ENCODE measurements around the gene PDCD7. TPM values are rescaled to one million over a fixed set of nuclear protein-coding genes. Genes with fewer than 3 reads are reported as not detected.
"Not testable (repeated sequence)": the region's sequence is repeated elsewhere in the genome, so short reads cannot be mapped to it uniquely, and the experiment has no call there.

The PDCD7 gene
- total RNA-seq, 1 donor from 2014 or later, result 10.3 TPM

GRCh38 chr15:65095747-65096104, 37.9 kb downstream of the PDCD7 start:
- Histone ChIP-seq H3K27me3 (ENCODE audit: control insufficient read depth, insufficient read depth, low read length) (no peaks in the 10 kb centered on the region), H3K36me3 (ENCODE audit: control insufficient read depth, insufficient read depth, low read length) (peaks cover 13% of the 10 kb centered on the region), H3K4me3 (ENCODE audit: low read depth, low read length) (no peak overlapping the region)
- no peak for FAIRE-seq
- TF ChIP-seq, protein P1, sequence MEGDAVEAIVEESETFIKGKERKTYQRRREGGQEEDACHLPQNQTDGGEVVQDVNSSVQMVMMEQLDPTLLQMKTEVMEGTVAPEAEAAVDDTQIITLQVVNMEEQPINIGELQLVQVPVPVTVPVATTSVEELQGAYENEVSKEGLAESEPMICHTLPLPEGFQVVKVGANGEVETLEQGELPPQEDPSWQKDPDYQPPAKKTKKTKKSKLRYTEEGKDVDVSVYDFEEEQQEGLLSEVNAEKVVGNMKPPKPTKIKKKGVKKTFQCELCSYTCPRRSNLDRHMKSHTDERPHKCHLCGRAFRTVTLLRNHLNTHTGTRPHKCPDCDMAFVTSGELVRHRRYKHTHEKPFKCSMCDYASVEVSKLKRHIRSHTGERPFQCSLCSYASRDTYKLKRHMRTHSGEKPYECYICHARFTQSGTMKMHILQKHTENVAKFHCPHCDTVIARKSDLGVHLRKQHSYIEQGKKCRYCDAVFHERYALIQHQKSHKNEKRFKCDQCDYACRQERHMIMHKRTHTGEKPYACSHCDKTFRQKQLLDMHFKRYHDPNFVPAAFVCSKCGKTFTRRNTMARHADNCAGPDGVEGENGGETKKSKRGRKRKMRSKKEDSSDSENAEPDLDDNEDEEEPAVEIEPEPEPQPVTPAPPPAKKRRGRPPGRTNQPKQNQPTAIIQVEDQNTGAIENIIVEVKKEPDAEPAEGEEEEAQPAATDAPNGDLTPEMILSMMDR (IDR thresholded peaks at IDR 0.05; ENCODE audit: insufficient read depth, low read length, severe bottlenecking), result no peak
- no peak for DNase-seq (ENCODE audit: low read depth)

GRCh38 chr15:65095011-65095746, 38.4 kb downstream of the PDCD7 start:
- DNase-seq (ENCODE audit: low read depth) (no peak), FAIRE-seq (no peak)
- Histone ChIP-seq H3K27me3 (ENCODE audit: control insufficient read depth, insufficient read depth, low read length) (no peaks in the 10 kb centered on the region), H3K36me3 (ENCODE audit: control insufficient read depth, insufficient read depth, low read length) (peaks cover 9% of the 10 kb centered on the region), H3K4me3 (ENCODE audit: low read depth, low read length) (no peak overlapping the region)
- TF ChIP-seq, protein P1 (IDR thresholded peaks at IDR 0.05; ENCODE audit: insufficient read depth, low read length, severe bottlenecking), result no peak

- H3K36me3 ChIP-seq (ENCODE audit: control insufficient read depth, insufficient read depth, low read length), result peaks cover 9% of the 10 kb centered on the region
- no peak for FAIRE-seq
- H3K4me3 ChIP-seq (ENCODE audit: low read depth, low read length), result no peak overlapping the region
Observed at GRCh38 chr15:65094294-65094995, 39.2 kb downstream of the PDCD7 start.

GRCh38 chr15:65093793-65094170, 39.8 kb downstream of the PDCD7 start:
- H3K4me3 ChIP-seq (ENCODE audit: low read depth, low read length); H3K36me3 ChIP-seq (ENCODE audit: control insufficient read depth, insufficient read depth, low read length); H3K27me3 ChIP-seq (ENCODE audit: control insufficient read depth, insufficient read depth, low read length); FAIRE-seq; DNase-seq (ENCODE audit: low read depth): not testable (repeated sequence)

More at GRCh38 chr15:65094294-65094995, 39.2 kb downstream of the PDCD7 start:
- DNase-seq (ENCODE audit: low read depth), result no peak
- no peaks in the 10 kb centered on the region for H3K27me3 ChIP-seq (ENCODE audit: control insufficient read depth, insufficient read depth, low read length)
- TF ChIP-seq, protein P1 (IDR thresholded peaks at IDR 0.05; ENCODE audit: insufficient read depth, low read length, severe bottlenecking), result no peak

DNA sequence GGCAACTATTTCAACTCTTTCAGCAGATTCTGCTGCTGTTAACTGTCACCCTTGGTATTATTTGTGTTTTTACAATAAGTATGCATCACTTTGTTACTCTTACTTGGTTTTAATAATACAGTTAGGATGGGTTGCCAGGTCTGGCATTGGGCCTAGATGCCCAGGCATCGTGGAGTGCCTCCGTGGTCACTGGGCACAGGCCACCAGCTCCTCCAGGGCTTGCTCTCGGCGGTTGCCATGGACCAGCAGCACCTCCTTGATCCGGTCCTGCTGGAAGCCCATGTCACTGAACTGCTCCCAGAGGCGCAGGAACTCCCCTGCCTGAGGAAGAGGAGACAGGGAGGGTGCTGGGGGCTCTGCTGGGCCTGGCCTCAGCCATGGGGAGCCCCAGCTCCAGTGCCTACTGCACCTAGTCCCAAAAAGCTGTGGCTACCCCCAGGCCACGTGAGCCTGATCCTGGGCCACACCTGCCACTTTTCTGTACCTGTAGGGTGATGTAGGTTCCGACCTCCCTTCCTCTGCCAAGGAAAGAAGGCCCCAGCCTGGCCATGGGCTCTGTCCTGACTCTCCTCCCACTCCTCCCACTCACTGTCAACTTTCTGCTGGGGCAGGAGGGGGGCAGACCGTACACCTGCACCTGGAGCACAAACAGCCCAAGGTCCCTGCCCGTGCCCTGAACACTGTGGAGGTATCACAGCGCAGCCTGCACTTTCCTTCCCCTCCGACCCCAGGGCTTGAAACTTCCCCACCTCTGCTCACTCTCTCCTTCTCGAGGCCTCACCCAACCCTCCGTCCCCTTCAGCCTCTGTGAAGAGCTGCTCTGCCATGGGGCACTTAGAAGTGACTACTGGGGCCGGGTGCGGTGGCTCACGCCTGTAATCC, 40.5 kb downstream of the PDCD7 start:
- Histone ChIP-seq H3K4me3 (ENCODE audit: low read depth, low read length) (no peak overlapping the region), H3K36me3 (ENCODE audit: control insufficient read depth, insufficient read depth, low read length) (no peaks in the 10 kb centered on the region), H3K27me3 (ENCODE audit: control insufficient read depth, insufficient read depth, low read length) (no peaks in the 10 kb centered on the region)
- FAIRE-seq, result no peak
- TF ChIP-seq, protein P1 (IDR thresholded peaks at IDR 0.05; ENCODE audit: insufficient read depth, low read length, severe bottlenecking), result no peak
- DNase-seq (ENCODE audit: low read depth), result no peak

Measured in bronchial epithelial cell (primary cell).